K562 (cell line): Measurements from ENCODE around the gene GUK1. TPM values are rescaled to one million over a fixed set of nuclear protein-coding genes. Genes with fewer than 3 reads are reported as not detected.

Experiments
- ARID3A ChIP-seq: IDR thresholded peaks from 2 replicates; pipeline ENCODE4 v1.6.1; 2012; ENCODE audit warnings: low read depth, low read length, improper control_type of control experiment, borderline replicate concordance
- BRF2 ChIP-seq: IDR thresholded peaks from 3 replicates; pipeline ENCODE4 v1.6.1; 2011; ENCODE audit warnings: borderline replicate concordance, mild to moderate bottlenecking; ENCODE audit not compliant: insufficient read length, insufficient read depth
- CEBPG ChIP-seq, 3 experiments: fragments of 200-800 bp in 1 of 3; sonication (Bioruptor generic) in 1 of 3; sonication (generic) in 1 of 3; formaldehyde crosslinking in 1 of 3; IDR thresholded peaks in 2 of 3; conservative IDR thresholded peaks in 1 of 3; 2 replicates each; pipeline versions ENCODE4 v1.6.1 to v1.8.0; 2016 to 2022; ENCODE audit warnings: missing compliant biosample characterization in 2 of 3, missing genetic modification characterization in 2 of 3, mild to moderate bottlenecking in 1 of 3, missing genetic modification reagents in 1 of 3
- CSDE1 ChIP-seq, 2 experiments: fragments of 450-650 bp; IDR thresholded peaks; 2 replicates each; pipeline ENCODE4 v1.6.1; 2016; ENCODE audit warnings: mild to moderate bottlenecking in 1 of 2
- DIDO1 ChIP-seq: fragments of 450-650 bp; IDR thresholded peaks from 2 replicates; pipeline ENCODE4 v1.6.1; 2016; ENCODE audit warnings: low read depth, missing biosample characterization, missing genetic modification characterization
- ELK3 ChIP-seq: fragments of 450-650 bp; formaldehyde crosslinking; IDR thresholded peaks from 2 replicates; pipeline ENCODE4 v1.4.0; 2020; ENCODE audit warnings: mild to moderate bottlenecking
- ETS2 ChIP-seq: IDR thresholded peaks from 2 replicates; pipeline ENCODE4 v1.6.1; 2016; ENCODE audit warnings: borderline replicate concordance, missing genetic modification characterization, mild to moderate bottlenecking, moderate library complexity, missing compliant biosample characterization; ENCODE audit not compliant: poor library complexity, severe bottlenecking
- HES1 ChIP-seq: fragments of 450-650 bp; IDR thresholded peaks from 2 replicates; pipeline ENCODE4 v1.6.1; 2016; ENCODE audit warnings: low read depth, mild to moderate bottlenecking, moderate library complexity
- HIVEP1 ChIP-seq: fragments of 250-450 bp; sonication (Bioruptor Pico); IDR thresholded peaks from 2 replicates; pipeline ENCODE4 v1.4.0; 2020; ENCODE audit warnings: mild to moderate bottlenecking
- HMG20B ChIP-seq: fragments of 250-450 bp; sonication (Bioruptor Pico); IDR thresholded peaks from 2 replicates; pipeline ENCODE4 v1.5.0; 2021; ENCODE audit warnings: mild to moderate bottlenecking
- HNRNPLL ChIP-seq: fragments of 200-400 bp; formaldehyde crosslinking; IDR thresholded peaks from 2 replicates; pipeline ENCODE4 v1.6.1; 2017; ENCODE audit warnings: low read length, low read depth, mild to moderate bottlenecking; ENCODE audit not compliant: poor library complexity, severe bottlenecking
- MXD1 ChIP-seq: fragments of 250-450 bp; sonication (Bioruptor Pico); IDR thresholded peaks from 2 replicates; pipeline ENCODE4 v1.8.0; 2021; ENCODE audit warnings: borderline replicate concordance, mild to moderate bottlenecking, moderate library complexity; ENCODE audit not compliant: poor library complexity, severe bottlenecking
- RUNX1 ChIP-seq: sonication (generic); IDR thresholded peaks from 2 replicates; pipeline ENCODE4 v1.6.1; 2016; ENCODE audit warnings: antibody characterized with exemption, low read depth
- SMAD3 ChIP-seq: fragments of 450-650 bp; formaldehyde crosslinking; conservative IDR thresholded peaks from 2 replicates; pipeline ENCODE4 v1.4.0; 2020; ENCODE audit warnings: mild to moderate bottlenecking
- ZBTB33 ChIP-seq: sonication (generic); formaldehyde crosslinking; IDR thresholded peaks from 2 replicates; pipeline ENCODE4 v1.8.1; 2023; ENCODE audit warnings: mild to moderate bottlenecking, missing genetic modification reagents
- ZC3H4 ChIP-seq: sonication (generic); formaldehyde crosslinking; IDR thresholded peaks from 2 replicates; pipeline ENCODE4 v1.9.0; 2021; ENCODE audit warnings: missing genetic modification reagents, borderline replicate concordance
- ZFPM2 ChIP-seq: fragments of 250-450 bp; sonication (Bioruptor Pico); IDR thresholded peaks from 2 replicates; pipeline ENCODE4 v1.5.1; 2022; ENCODE audit warnings: mild to moderate bottlenecking
- ZNF134 ChIP-seq: fragments of 250-450 bp; sonication (Bioruptor Pico); conservative IDR thresholded peaks from 2 replicates; pipeline ENCODE4 v1.4.0; 2020
- ZNF311 ChIP-seq: fragments of 250-450 bp; sonication (Bioruptor Pico); IDR thresholded peaks from 2 replicates; pipeline ENCODE4 v1.4.0; 2020; ENCODE audit warnings: mild to moderate bottlenecking, moderate library complexity
- polyA plus RNA-seq, 8 experiments: library from polyadenylated mRNA; depleted of rRNA in 4 of 8; stranded (reverse) in 5 of 8; unstranded in 3 of 8; fragments of >200 nt; fragmentation: Nextera tagmentation in 2 of 8; fragmentation: Illumina TruSeq in 1 of 8; extraction: Ambion mirVana in 2 of 8; extraction: Trizol in 1 of 8; gene quantifications; 2 replicates each; pipeline versions ENCODE4 v1.2.1 to v1.2.3, GENCODE V29; 2011 to 2014; ENCODE audit warnings: inconsistent platforms in 1 of 8, missing spikeins in 1 of 8
- total RNA-seq, 7 experiments: library from RNA; depleted of rRNA in 6 of 7; stranded (reverse); fragments of >200 nt in 6 of 7; fragmentation: Illumina TruSeq in 2 of 7; extraction: Trizol in 2 of 7; gene quantifications; 2 replicates each; pipeline versions ENCODE4 v1.2.1 to v1.2.3, GENCODE V29; 2011 to 2021; ENCODE audit warnings: low replicate concordance in 1 of 7

GUK1 gene
- total and polyA plus RNA-seq, 9 of the 15 experiments (the other 6 are each of a cell fraction or from before 2014, with no cell fraction given), result 7.0 to 331 (median 132) TPM

- TF ChIP-seq ARID3A (no peak), HIVEP1 (CRISPR knock-in tag) (0 out of 2 replicates have a peak, but pooled peaks have one; percentile 18), ETS2 (no peak), ELK3 (no peak), ZFPM2 (CRISPR knock-in tag) (peak; percentile 65; the same call in 1 of the 2 replicates), DIDO1 (tag) (peak; percentile 88; the same call in 1 of the 2 replicates), RUNX1 (no peak), HNRNPLL (peak; percentile 61), HMG20B (CRISPR knock-in tag) (no peak), BRF2 (no peak), HES1 (no peak), SMAD3 (CRISPR knock-in tag) (no peak), ZNF134 (CRISPR knock-in tag) (no peak), CSDE1 (IDR thresholded peaks at IDR 0.05) (peak in 1 of 2 experiments; percentile 80; a peak in 1 of 4 replicates), CEBPG (CRISPR knock-in tag; IDR thresholded peaks at IDR 0.05) (peak; percentile 23; the same call in 1 of the 2 replicates), CEBPG (tag; conservative IDR thresholded peaks at IDR 0.05 in 1 of 2, IDR thresholded peaks at IDR 0.05 in 1 of 2) (no peak), MXD1 (CRISPR knock-in tag) (peak; percentile 4), ZC3H4 (CRISPR knock-in tag) (no peak), ZBTB33 (no peak), ZNF311 (CRISPR knock-in tag) (no peak)
These were observed 37.1 kb upstream of the GUK1 start, which contains the start of gene C1orf35 (continued) for GRCh38 chr1:228102791-228103620.
